Neural cell (in vitro differentiated cells): ENCODE measurements around the gene RDH16. TPM values are rescaled to one million over a fixed set of nuclear protein-coding genes. Genes with fewer than 3 reads are reported as not detected.
A peak's percentile ranks its signal among the peaks of the same experiment; 100 is the strongest.
"Not testable (repeated sequence)": the region's sequence is repeated elsewhere in the genome, so short reads cannot be mapped to it uniquely, and the experiment has no call there.

ENCODE experiments used
- H2AFZ ChIP-seq: fragments of 200-600, 300-800 bp; sonication (generic), shearing (Covaris generic); 2 replicates; pipeline ENCODE4 v1.6.0; 2014; ENCODE audit warnings: low read depth, mild to moderate bottlenecking, antibody characterized with exemption, low read length, moderate library complexity
- H3F3A ChIP-seq: fragments of 200-600 bp; shearing (Covaris generic); 2 replicates; pipeline ENCODE4 v1.6.1; 2016; ENCODE audit warnings: mild to moderate bottlenecking, moderate library complexity, mixed read lengths, antibody characterized with exemption, low read length; ENCODE audit not compliant: insufficient read depth, poor library complexity, severe bottlenecking
- H3K27ac ChIP-seq: fragments of 200-600, 300-800 bp; sonication (generic), shearing (Covaris generic); 2 replicates; pipeline ENCODE4 v1.5.1; 2014; ENCODE audit warnings: mild to moderate bottlenecking, low read length, moderate library complexity
- H3K27me3 ChIP-seq: fragments of 300-800, 200-600 bp; sonication (generic), shearing (Covaris generic); 2 replicates; pipeline ENCODE4 v1.6.0; 2014; ENCODE audit warnings: mild to moderate bottlenecking, low read depth, low read length, moderate library complexity; ENCODE audit not compliant: insufficient read depth
- H3K36me3 ChIP-seq: fragments of 300-800, 200-600 bp; sonication (generic), shearing (Covaris generic); 2 replicates; pipeline ENCODE4 v1.5.1; 2014; ENCODE audit warnings: mild to moderate bottlenecking, antibody characterized with exemption, low read length, moderate library complexity; ENCODE audit not compliant: insufficient read depth
- H3K4me2 ChIP-seq: fragments of 300-800, 200-600 bp; sonication (generic), shearing (Covaris generic); 2 replicates; pipeline ENCODE4 v1.6.0; 2014; ENCODE audit warnings: mild to moderate bottlenecking, low read length
- H3K4me3 ChIP-seq: fragments of 300-800, 200-600 bp; sonication (generic), shearing (Covaris generic); 2 replicates; pipeline ENCODE4 v1.5.1; 2014; ENCODE audit warnings: mild to moderate bottlenecking, low read length, moderate library complexity
- H3K79me2 ChIP-seq: fragments of 200-600 bp; shearing (Covaris generic); replicated peaks from 2 replicates; pipeline ENCODE4 v1.6.0; 2014; ENCODE audit warnings: mild to moderate bottlenecking, low read length, moderate library complexity; ENCODE audit not compliant: insufficient read depth
- H3K9ac ChIP-seq: fragments of 300-800, 200-600 bp; sonication (generic), shearing (Covaris generic); 2 replicates; pipeline ENCODE4 v1.6.1; 2016; ENCODE audit warnings: mild to moderate bottlenecking, low read length, mixed read lengths
- H3K9me2 ChIP-seq: fragments of 200-600 bp; shearing (Covaris generic); 2 replicates; pipeline ENCODE4 v1.6.1; 2016; ENCODE audit warnings: mild to moderate bottlenecking, low read length, mixed read lengths; ENCODE audit not compliant: insufficient read depth
- H3K9me3 ChIP-seq: fragments of 200-600, 300-800 bp; sonication (generic), shearing (Covaris generic); 2 replicates; pipeline ENCODE4 v1.6.1; 2016; ENCODE audit warnings: mild to moderate bottlenecking, mixed run types, low read length, moderate library complexity, mixed read lengths
- H4K20me1 ChIP-seq: fragments of 200-600 bp; shearing (Covaris generic); 2 replicates; pipeline ENCODE4 v1.6.1; 2016; ENCODE audit warnings: mild to moderate bottlenecking, mixed run types; ENCODE audit not compliant: insufficient read depth
- EP300 ChIP-seq: fragments of 450-650 bp; conservative IDR thresholded peaks from 2 replicates; pipeline ENCODE4 v1.6.1; 2014; ENCODE audit warnings: antibody characterized with exemption, mild to moderate bottlenecking, moderate library complexity; ENCODE audit not compliant: poor library complexity, severe bottlenecking
- EZH2 ChIP-seq: fragments of 200-600, 300-800 bp; shearing (Covaris generic), sonication (generic); IDR thresholded peaks from 2 replicates; pipeline ENCODE4 v1.6.1; 2014; ENCODE audit warnings: antibody characterized with exemption, low read length, borderline replicate concordance, mild to moderate bottlenecking; ENCODE audit not compliant: insufficient read depth, poor library complexity, severe bottlenecking
- MXI1 ChIP-seq: fragments of 450-650 bp; conservative IDR thresholded peaks from 2 replicates; pipeline ENCODE4 v1.6.1; 2014; ENCODE audit warnings: antibody characterized with exemption, mild to moderate bottlenecking; ENCODE audit not compliant: poor library complexity, severe bottlenecking
- POLR2AphosphoS5 ChIP-seq: IDR thresholded peaks from 2 replicates; pipeline ENCODE4 v1.6.1; 2012
- RAD21 ChIP-seq: fragments of 450-650 bp; conservative IDR thresholded peaks from 2 replicates; pipeline ENCODE4 v1.6.1; 2014; ENCODE audit warnings: antibody characterized with exemption, mild to moderate bottlenecking, moderate library complexity
- SMC3 ChIP-seq: fragments of 450-650 bp; conservative IDR thresholded peaks from 2 replicates; pipeline ENCODE4 v1.6.1; 2014; ENCODE audit warnings: antibody characterized with exemption, mild to moderate bottlenecking, moderate library complexity; ENCODE audit not compliant: poor library complexity
- TAF1 ChIP-seq: IDR thresholded peaks from 2 replicates; pipeline ENCODE4 v1.6.1; 2012; ENCODE audit warnings: low read depth
- polyA plus RNA-seq: library from polyadenylated mRNA; depleted of rRNA; stranded (reverse); fragments of >200 nt; gene quantifications from 2 replicates; pipeline ENCODE4 v1.2.3, GENCODE V29; 2014
- TF ChIP-seq, protein P1 (sequence below): fragments of 450-650 bp; IDR thresholded peaks from 2 replicates; pipeline ENCODE4 v1.5.1; 2014; ENCODE audit warnings: antibody characterized with exemption, mild to moderate bottlenecking, moderate library complexity; ENCODE audit not compliant: poor library complexity, severe bottlenecking
- TF ChIP-seq, protein P2 (sequence below): IDR thresholded peaks from 2 replicates; pipeline ENCODE4 v1.6.1; 2012; ENCODE audit warnings: borderline replicate concordance

Gene RDH16
- polyA plus RNA-seq, 1 donor from 2014 or later, result 1.0 TPM

DNA sequence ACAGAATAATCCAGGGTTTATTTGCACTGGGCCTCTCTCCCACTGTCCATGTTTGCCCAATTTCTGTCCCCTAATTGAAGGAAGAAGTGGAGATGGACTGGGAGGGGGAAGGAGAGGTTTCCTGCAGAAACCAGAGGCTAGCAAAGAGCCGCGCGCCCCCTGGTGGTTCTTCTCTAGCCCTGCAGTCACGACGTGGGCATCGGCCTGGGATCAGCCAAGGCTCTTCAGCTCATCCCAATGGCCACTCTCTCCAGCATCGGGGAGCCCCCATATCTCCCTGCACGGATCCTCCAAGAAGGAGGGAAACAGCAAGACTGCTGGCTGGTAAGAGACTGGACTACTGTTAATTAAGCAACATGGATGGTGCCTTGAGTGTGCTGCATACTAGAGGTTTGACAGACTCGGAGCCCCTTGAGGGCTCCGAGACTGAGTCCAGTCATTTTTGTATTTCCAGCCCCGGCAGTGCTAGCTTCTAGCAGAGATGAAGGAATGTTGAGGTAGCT lies 30.2 kb upstream of the RDH16 start:
- TF ChIP-seq SMC3 (peak; percentile 92), EP300 (no peak), RAD21 (peak; percentile 84), MXI1 (no peak)
- TF ChIP-seq, protein P1, sequence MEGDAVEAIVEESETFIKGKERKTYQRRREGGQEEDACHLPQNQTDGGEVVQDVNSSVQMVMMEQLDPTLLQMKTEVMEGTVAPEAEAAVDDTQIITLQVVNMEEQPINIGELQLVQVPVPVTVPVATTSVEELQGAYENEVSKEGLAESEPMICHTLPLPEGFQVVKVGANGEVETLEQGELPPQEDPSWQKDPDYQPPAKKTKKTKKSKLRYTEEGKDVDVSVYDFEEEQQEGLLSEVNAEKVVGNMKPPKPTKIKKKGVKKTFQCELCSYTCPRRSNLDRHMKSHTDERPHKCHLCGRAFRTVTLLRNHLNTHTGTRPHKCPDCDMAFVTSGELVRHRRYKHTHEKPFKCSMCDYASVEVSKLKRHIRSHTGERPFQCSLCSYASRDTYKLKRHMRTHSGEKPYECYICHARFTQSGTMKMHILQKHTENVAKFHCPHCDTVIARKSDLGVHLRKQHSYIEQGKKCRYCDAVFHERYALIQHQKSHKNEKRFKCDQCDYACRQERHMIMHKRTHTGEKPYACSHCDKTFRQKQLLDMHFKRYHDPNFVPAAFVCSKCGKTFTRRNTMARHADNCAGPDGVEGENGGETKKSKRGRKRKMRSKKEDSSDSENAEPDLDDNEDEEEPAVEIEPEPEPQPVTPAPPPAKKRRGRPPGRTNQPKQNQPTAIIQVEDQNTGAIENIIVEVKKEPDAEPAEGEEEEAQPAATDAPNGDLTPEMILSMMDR, result peak; percentile 88
- TF ChIP-seq, protein P2, sequence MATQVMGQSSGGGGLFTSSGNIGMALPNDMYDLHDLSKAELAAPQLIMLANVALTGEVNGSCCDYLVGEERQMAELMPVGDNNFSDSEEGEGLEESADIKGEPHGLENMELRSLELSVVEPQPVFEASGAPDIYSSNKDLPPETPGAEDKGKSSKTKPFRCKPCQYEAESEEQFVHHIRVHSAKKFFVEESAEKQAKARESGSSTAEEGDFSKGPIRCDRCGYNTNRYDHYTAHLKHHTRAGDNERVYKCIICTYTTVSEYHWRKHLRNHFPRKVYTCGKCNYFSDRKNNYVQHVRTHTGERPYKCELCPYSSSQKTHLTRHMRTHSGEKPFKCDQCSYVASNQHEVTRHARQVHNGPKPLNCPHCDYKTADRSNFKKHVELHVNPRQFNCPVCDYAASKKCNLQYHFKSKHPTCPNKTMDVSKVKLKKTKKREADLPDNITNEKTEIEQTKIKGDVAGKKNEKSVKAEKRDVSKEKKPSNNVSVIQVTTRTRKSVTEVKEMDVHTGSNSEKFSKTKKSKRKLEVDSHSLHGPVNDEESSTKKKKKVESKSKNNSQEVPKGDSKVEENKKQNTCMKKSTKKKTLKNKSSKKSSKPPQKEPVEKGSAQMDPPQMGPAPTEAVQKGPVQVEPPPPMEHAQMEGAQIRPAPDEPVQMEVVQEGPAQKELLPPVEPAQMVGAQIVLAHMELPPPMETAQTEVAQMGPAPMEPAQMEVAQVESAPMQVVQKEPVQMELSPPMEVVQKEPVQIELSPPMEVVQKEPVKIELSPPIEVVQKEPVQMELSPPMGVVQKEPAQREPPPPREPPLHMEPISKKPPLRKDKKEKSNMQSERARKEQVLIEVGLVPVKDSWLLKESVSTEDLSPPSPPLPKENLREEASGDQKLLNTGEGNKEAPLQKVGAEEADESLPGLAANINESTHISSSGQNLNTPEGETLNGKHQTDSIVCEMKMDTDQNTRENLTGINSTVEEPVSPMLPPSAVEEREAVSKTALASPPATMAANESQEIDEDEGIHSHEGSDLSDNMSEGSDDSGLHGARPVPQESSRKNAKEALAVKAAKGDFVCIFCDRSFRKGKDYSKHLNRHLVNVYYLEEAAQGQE, result no peak
- H3K27ac ChIP-seq, result no peak overlapping the region
- no peaks in the 10 kb centered on the region for H3F3A ChIP-seq
- no peaks in the 10 kb centered on the region for H3K9me3 ChIP-seq
- no peak overlapping the region for H3K4me3 ChIP-seq
- H3K9ac ChIP-seq, result no peak overlapping the region
- no peak overlapping the region for H3K4me2 ChIP-seq
- H3K36me3 ChIP-seq, result no peaks in the 10 kb centered on the region
- no peak overlapping the region for H2AFZ ChIP-seq
- H3K27me3 ChIP-seq, result no peaks in the 10 kb centered on the region
- no peaks in the 10 kb centered on the region for H3K9me2 ChIP-seq
- H3K79me2 ChIP-seq, result no peaks in the 10 kb centered on the region
- no peaks in the 10 kb centered on the region for H4K20me1 ChIP-seq

DNA sequence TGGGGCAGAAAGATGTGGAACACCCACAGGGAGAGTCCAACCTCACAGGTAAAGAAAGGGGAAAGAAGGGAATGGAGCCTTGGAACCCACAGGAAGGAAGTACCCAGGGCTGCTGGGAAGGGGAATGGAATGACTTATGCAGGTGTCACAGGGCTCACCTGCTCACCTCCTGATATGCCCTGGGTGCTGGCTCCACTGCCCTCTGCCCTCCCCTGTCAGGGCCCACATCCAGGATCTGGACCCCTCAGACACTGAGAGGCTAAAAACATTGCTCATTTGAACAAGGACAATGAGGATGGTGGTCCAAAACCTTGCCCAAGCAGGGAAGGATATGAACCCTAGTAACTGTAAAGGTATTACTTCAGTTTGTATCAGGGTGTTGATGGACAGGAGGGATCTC lies 29.6 kb upstream of the RDH16 start:
- Histone ChIP-seq H3K9me3 (no peaks in the 10 kb centered on the region), H3K9me2 (no peaks in the 10 kb centered on the region), H3K9ac (no peak overlapping the region), H3K79me2 (no peaks in the 10 kb centered on the region), H4K20me1 (no peaks in the 10 kb centered on the region), H3F3A (no peaks in the 10 kb centered on the region), H3K27ac (no peak overlapping the region), H3K4me2 (no peak overlapping the region), H3K27me3 (no peaks in the 10 kb centered on the region), H3K4me3 (no peak overlapping the region), H2AFZ (no peak overlapping the region), H3K36me3 (no peaks in the 10 kb centered on the region)
- TF ChIP-seq, protein P1, result no peak
- no peak for TF ChIP-seq EZH2
- TF ChIP-seq SMC3, result no peak
- TF ChIP-seq TAF1, result no peak
- TF ChIP-seq POLR2AphosphoS5, result no peak
- TF ChIP-seq MXI1, result no peak
- TF ChIP-seq, protein P2, result no peak
- no peak for TF ChIP-seq RAD21
- TF ChIP-seq EP300, result no peak

DNA sequence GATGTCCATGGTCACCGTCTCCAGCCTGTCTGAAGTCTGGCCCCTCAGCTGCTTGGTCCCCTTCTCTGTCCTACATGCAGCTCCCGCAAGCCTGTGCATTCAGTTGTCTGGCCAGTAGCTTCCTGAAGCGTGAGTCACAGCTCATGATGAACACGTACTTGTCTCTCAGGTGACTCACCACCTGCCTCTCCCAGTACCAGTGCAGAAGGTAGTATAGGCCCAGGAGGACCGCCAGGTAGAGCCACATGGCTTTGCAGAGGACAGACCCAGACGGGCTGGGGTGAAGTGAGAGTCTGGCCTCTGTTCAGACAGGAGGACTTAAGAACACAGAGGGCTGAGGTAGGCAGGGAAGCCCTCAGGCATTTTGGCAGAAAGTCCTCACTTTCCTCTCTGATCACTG lies 28.3 kb upstream of the RDH16 start:
- not testable (repeated sequence) for H3K27me3 ChIP-seq, H4K20me1 ChIP-seq, H3K9ac ChIP-seq

More for the DNA sequence above, 28.3 kb upstream of the RDH16 start:
- not testable (repeated sequence) for H3K79me2 ChIP-seq, H3K27ac ChIP-seq, H3K9me2 ChIP-seq, H3K9me3 ChIP-seq, H3F3A ChIP-seq, H2AFZ ChIP-seq, H3K36me3 ChIP-seq, H3K4me2 ChIP-seq, H3K4me3 ChIP-seq
